ENCODE results near the gene ERCC6L.

- TF ChIP-seq CTCF (IDR thresholded peaks at IDR 0.05) (no peak), ZFX (IDR thresholded peaks at IDR 0.05; ENCODE audit: borderline replicate concordance) (no peak)
These were observed 19.3 kb upstream of the ERCC6L start for GRCh38 chrX:72258174-72258573.

All from 22Rv1 (cell line).